Stimulated activated naive CD4-positive, alpha-beta T cell treated with Interleukin-2 at 50 U/mL for 16 hours (primary cell): ENCODE results near the gene CFAP251.
A peak's percentile ranks its signal among the peaks of the same experiment; 100 is the strongest.

Experiments
- DNase-seq: peaks from one replicate; lab custom pipeline; 2025; lab: John Stamatoyannopoulos, UW

CFAP251 gene

DNA sequence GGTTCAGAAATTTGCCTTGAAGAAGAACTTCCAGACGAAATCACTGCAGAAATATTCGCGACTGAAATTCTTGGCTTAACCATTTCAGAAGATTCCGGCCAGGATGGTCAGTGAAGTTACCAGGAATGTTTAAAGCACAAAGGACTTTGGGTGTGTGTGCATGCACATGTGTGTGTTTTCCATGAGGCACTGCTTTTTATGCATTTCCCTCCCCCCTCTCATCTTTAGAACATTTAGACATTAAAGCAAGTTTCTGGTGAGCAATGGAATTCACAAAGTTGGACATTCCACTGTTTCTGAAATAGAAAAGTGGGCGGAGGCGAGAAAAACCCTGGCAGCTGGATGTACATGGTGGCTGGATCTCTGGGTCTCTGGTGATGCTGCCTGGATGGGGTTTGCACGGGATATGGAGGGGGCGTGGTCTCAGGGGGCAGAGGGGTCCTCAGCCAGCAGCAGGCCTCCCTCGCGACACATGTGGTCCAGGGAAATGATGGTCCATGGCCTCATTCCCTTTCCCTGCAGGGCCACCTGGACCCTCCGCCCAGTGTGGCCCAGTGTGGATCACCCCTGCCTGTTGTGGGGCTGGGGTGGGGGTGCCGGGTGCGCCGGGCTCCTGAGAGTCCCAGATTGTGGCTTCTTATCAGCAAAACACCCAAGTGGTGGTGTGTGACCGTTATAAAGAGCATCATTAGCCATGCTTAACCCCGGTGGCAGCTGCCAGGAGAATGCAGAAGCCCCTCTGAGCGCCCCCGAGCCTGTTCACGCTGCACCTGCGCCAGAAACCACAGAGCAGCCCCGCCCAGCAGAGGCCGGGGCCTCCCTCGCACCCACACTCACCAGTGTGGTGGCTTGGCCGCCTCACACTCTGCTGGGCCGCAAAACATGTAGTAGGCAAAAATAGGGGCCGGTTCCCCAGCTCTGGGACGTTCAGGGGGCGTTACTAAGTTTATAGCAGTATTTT is 85.5 kb downstream of the CFAP251 start:
- no peak for DNase-seq

GRCh38 chr12:122004633-122005071 is 86.3 kb downstream of the CFAP251 start:
- no peak for DNase-seq

GRCh38 chr12:122005252-122005776 is 86.9 kb downstream of the CFAP251 start:
- no peak for DNase-seq

DNA sequence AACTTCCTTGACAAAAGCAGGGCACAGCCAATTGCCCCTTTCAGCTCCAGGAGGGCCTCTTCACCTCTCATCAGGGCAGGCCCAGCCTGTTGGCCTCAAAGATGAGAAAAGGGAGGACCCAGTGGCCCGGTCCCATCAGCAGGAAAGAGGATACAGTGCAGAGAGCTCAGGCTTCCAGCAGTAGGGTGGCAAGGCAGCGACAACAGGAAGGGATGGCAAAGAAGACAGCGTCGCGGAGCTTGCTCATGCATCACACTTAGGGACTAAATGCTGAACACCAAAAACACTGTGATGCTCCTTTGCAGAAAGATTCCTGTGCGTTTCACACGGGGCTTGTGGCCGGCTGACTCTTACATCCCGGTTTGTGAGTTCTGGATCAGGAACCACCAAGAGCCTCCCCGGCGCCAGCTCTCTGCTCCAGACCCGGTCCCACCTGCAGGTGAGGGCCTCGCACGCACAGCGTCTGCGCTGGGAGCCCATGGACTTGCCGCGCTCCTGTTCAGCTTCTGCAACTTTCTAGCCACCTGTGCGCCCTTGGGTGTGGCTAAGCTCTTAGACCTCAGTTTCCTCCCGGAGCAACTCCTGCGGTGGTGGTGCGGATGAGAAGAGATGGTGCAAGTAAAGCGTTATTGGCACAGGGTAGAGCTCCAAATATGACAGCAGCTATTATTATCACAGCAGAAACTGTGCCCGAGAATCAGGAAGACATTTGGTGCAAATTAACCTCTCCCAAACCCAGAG is 88.0 kb downstream of the CFAP251 start:
- no peak for DNase-seq

GRCh38 chr12:122009741-122010140 is 91.3 kb downstream of the CFAP251 start:
- no peak for DNase-seq

DNA sequence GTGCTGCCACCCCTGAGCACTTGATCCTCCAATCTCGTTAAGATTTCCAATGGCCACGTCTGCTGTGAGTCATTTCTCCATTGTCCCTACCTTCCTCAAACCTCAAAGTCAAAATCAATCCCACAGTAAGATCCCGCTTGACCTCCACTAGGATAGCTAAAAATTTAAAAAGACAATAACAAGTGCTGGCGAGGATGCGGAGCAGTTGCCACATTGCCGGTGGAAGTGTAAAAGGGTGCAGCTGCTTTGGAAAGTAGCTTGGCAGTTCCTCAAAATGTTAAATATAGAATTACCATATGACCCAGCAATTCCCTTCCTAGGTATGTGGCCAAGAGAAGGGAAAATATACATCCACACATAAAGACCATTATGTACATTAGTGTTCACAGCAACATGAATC is 93.8 kb downstream of the CFAP251 start:
- DNase-seq, result no peak

DNA sequence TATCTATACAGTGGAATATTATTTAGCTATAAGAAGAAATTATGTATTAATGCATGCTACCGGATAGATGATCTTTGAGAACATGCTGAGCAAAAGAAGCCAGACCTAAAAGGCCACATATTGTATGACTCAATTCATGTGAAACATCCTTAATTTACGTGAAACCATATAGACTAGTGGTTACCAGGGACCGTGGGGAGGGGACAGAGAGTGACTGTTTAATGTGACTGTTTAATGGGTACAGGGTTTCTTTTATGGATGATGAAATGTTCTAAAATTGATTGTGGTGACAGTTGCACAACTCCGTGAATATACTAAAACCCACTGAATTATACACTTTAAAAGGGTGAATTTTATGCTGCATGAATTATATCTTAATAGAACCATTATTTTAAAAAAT is 94.7 kb downstream of the CFAP251 start:
- no peak for DNase-seq

- no peak for DNase-seq
Observed at GRCh38 chr12:122013791-122014590, 95.6 kb downstream of the CFAP251 start.

DNA sequence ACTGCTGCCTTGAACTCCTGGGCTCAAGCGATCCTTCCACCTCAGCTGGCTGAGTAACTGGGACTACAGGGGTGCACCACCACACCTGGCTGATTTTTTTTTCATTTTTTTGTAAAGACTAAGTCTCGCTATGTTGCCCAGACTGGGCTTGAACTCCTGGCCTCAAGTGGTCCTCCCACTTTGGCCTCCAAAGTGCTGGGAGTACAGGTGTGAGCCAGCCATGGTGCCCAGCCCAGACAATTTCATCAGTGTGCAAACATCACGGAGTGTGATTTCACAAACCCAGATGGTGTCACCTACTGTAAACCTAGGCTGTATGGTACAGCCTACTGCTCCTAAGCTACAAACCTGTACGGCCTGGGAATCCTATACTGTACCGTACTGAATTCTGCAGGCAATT is 96.4 kb downstream of the CFAP251 start:
- no peak for DNase-seq

DNA sequence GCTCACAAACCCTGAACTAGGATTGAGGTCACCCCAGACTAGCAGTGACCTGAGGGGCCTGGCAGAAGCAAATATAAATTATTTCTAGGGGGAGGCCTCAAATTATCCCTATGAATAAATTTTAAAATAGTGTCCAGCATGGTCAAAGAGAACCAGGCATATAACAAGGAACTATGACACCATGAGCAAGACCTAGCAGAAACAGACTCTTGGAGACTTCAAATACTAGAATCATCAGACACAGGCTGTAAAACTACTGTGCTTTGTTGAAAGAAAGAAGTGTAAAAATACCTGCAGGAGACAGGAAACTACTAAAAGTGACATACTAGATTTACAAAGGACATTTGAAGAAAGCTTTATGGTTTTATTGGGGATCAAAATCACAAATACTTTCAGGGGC is 100.1 kb downstream of the CFAP251 start:
- no peak for DNase-seq

DNA sequence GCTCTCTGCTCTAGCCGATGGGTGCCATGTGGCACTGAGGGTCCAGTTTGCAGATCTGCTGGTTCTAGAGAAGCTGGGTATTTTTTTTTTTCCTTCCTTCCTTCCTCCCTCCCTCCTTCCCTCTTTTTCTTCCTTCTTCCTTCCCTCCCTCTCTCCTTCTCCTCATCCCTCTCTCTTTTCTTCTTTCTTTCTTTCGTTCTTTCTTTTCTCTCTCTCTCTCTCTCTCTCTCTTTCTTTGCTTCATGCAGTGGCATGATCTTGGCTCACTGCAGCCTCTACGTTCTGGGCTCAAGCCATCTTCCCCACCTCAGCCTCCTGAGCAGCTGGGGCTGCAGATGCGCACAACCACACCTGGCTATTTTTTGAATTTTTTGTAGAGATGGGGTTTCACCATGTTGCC is 100.5 kb downstream of the CFAP251 start:
- no peak for DNase-seq

DNA sequence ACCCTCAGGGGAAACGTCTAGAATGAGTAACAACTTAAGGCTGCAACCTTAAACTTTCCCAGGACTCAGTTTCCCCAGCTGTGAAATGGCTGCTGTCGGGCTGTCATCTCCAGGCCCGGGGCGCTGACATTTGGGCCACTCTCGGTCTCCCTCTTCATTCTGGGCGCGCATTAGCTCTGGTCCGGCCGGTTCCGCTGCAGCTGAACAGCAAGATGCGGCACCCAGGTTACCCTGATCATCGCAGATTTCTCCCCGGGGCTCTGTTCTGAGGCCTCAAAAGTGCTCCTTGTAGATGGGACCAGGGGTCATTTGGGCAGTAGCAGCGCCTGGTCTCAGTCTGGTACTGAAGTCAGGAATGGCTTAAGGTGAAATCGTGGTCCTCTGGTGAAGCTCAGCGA is 102.4 kb downstream of the CFAP251 start:
- no peak for DNase-seq

GRCh38 chr12:122021193-122021821 is 102.9 kb downstream of the CFAP251 start:
- no peak for DNase-seq

- peak; percentile 39 for DNase-seq
Observed at GRCh38 chr12:122021822-122022392, 103.5 kb downstream of the CFAP251 start, which contains the start of gene BCL7A. TSS of gene BCL7A (plus strand) at chr12:122021884. CDS start at chr12:122022092, 208 bp downstream.

DNA sequence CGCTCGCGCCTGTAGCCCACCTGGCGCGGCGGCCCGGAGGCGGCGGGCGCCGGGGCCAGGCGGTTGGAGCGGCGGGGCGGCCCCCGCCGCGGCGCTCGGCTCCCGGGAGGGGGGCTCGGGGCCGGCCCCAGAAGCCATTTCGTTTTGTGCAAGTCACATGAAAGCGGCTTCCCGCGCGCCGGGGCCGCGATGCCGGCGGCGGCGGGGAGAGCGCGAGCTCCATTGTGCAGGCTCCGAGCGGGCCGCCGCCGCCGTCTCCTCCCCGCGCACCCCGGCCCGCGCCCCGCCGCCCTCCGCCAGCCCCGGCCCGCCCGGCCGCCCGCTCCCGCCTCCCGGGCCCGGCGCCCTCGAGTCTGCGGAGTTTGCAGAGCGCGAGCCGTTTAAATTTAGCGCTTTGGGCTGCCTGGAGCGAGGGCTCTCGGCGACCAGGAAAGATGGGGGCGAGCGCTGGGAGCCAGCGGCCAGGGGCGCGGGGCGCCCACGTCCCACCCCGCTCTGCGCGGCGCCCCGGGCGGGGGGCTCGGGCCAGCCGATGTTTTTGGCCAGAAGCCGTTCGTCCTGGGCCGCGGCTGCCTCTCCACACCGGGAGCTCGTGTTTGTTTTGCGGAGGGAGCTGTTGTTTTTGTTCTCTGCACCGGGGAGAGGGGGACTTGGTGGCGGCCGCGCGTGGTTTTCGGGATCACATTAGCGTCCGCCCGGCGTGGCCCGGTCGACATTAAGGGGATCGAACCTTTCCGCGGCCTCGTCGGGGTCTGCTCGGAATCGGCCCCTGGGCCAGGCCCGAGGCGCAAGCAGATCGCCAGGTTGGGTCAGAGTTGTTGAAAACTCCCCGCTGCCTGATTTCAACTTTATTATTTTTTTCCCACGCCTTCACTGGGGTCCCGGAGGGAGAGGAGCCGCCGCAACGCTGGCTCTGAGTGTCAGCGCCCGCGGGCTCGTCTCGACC is 104.3 kb downstream of the CFAP251 start:
- no peak for DNase-seq

- DNase-seq, result no peak
Observed at GRCh38 chr12:122023339-122024131, 105.1 kb downstream of the CFAP251 start.

DNA sequence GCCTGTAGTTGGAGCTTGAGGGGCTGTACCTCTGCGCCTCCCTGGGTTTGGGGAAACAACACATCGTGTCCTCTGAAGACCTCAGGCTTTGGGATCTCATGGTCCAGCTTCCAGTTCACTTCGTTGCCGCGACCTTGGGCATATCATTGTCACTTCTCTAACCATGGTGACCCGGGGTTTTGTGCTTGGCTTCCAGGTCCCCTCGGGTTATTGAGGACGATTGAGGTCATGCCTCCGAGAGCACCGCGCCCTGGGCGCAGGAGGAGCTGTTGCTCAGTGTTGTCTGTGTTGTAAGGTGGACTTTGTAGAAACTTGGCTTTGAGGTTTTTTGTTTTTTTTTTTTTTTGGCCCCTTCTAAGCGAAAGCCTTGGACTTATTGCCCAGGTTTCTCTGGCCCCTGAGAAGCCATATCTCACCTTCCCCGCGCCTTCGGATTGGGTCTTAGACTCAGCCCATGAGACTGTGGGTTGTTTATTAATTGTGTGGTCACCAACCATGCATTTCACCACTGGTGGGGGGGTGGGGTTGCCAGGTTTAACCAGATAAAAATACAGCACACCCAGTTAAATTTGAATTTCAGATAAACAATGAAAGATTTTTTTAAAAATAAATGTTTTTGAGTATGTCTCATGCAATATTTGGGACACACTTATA is 105.9 kb downstream of the CFAP251 start:
- DNase-seq, result no peak

DNA sequence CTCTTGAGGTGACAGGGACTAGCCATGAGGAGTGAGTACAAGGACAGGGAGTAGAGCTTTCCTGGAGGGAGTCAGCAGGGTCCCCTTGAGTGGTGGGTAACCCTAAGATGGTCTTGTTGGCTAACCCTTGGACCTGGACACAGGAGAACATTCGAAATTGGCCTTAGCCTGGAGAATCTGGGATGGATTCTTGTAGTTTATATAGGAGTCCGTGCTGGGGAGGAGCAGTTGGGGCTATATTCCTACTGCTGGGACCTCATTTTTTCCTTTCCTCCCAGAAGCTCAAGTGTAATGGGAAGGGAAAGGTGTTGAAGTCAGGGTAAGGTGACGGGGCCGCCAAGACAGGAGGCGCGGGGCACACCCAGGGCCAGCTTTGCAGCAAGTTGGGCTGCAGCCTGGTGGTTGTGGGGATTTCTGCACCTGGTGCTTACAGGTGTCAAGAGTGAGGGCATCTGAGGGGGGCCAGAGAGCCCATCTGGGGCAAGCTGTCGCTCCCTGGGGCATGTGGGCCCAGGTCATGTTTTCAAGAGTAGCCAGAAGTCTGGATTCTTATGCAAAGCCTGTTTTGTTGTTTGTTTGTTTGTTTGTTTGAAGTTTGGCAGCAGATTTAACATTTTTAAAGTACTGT is 108.4 kb downstream of the CFAP251 start:
- DNase-seq, result no peak
